PC-9 (cell line): Measurements from ENCODE around the gene CDH13. TPM values are rescaled to one million over a fixed set of nuclear protein-coding genes. Genes with fewer than 3 reads are reported as not detected.

ENCODE experiments used
- BruUV-seq: library from RNA; stranded (reverse); fragments of 400-500 nt; replicated peaks from 2 replicates; lab custom pipeline; 2021; lab: Mats Ljungman, UMichigan
- CTCF ChIA-PET: fragments of 300-600 bp; sonication (Branson Sonifier 250); formaldehyde crosslinking; loops from one replicate; lab custom pipeline; 2022; ENCODE audit warnings: antibody characterized with exemption; lab: Charles Lee
- POLR2A ChIA-PET: fragments of 300-600 bp; sonication (Branson Sonifier 250); formaldehyde crosslinking; loops from one replicate; lab custom pipeline; 2022; ENCODE audit warnings: antibody characterized with exemption; ENCODE audit not compliant: unreplicated experiment; lab: Charles Lee
- DNase-seq, 2 experiments: peaks; one replicate each; pipeline versions ENCODE4 v3.0.0 to v3.0.0-alpha.2; 2015 to 2022; ENCODE audit warnings: mixed read lengths in 1 of 2
- H2AFZ ChIP-seq: fragments of 200-600 bp; sonication (generic); 2 replicates; pipeline ENCODE4 v1.8.1; 2017; ENCODE audit warnings: antibody characterized with exemption
- H3F3A ChIP-seq: fragments of 200-600 bp; sonication (generic); 2 replicates; pipeline ENCODE4 v1.8.1; 2017; ENCODE audit warnings: antibody characterized with exemption, mild to moderate bottlenecking, low read depth; ENCODE audit not compliant: insufficient read depth
- H3K27ac ChIP-seq: fragments of 200-600 bp; sonication (generic); 2 replicates; pipeline ENCODE4 v1.6.1; 2016; ENCODE audit warnings: mixed run types
- H3K27me3 ChIP-seq: fragments of 200-600 bp; sonication (generic); 2 replicates; pipeline ENCODE4 v1.6.1; 2016; ENCODE audit warnings: low read depth, mixed run types; ENCODE audit not compliant: insufficient read depth
- H3K36me3 ChIP-seq: fragments of 200-600 bp; sonication (generic); 2 replicates; pipeline ENCODE4 v1.6.1; 2016; ENCODE audit warnings: low read depth, mixed run types
- H3K4me1 ChIP-seq: fragments of 200-600 bp; sonication (generic); replicated peaks from 2 replicates; pipeline ENCODE4 v1.6.1; 2016; ENCODE audit warnings: mixed run types; ENCODE audit not compliant: insufficient read depth
- H3K4me2 ChIP-seq: fragments of 200-600 bp; sonication (generic); 2 replicates; pipeline ENCODE4 v1.6.1; 2017; ENCODE audit warnings: mixed run types
- H3K4me3 ChIP-seq: fragments of 200-600 bp; sonication (generic); 2 replicates; pipeline ENCODE4 v1.6.1; 2016; ENCODE audit warnings: mixed run types
- H3K79me2 ChIP-seq: fragments of 200-600 bp; sonication (generic); 2 replicates; pipeline ENCODE4 v1.6.1; 2017; ENCODE audit warnings: low read depth, mixed run types
- H3K9me2 ChIP-seq: fragments of 200-600 bp; sonication (generic); 2 replicates; pipeline ENCODE4 v1.8.1; 2017; ENCODE audit warnings: mild to moderate bottlenecking; ENCODE audit not compliant: insufficient read depth
- H3K9me3 ChIP-seq: fragments of 200-600 bp; sonication (generic); 2 replicates; pipeline ENCODE4 v1.8.1; 2016; ENCODE audit warnings: low read depth; ENCODE audit not compliant: insufficient read depth
- H4K20me1 ChIP-seq: fragments of 200-600 bp; sonication (generic); 2 replicates; pipeline ENCODE4 v1.8.1; 2017; ENCODE audit not compliant: insufficient read depth
- CTCF ChIP-seq: fragments of 200-600 bp; sonication (generic); conservative IDR thresholded peaks from 2 replicates; pipeline ENCODE4 v1.6.1; 2017; ENCODE audit warnings: mixed run types, antibody characterized with exemption, mild to moderate bottlenecking, moderate library complexity
- EZH2 ChIP-seq: fragments of 200-600 bp; sonication (generic); IDR thresholded peaks from 2 replicates; pipeline ENCODE4 v1.8.0; 2017; ENCODE audit warnings: antibody characterized with exemption, low read depth
- intact Hi-C: fragments of 100-400 bp; cut with micrococcal nuclease; formaldehyde crosslinking; loops from one replicate; pipeline ENCODE4 v1.10.0; 2022; ENCODE audit not compliant: unreplicated experiment
- total RNA-seq: library from RNA; stranded (reverse); gene quantifications from 2 replicates; pipeline ENCODE4 v1.2.3, GENCODE V29; 2021

Gene CDH13
- total RNA-seq, 1 experiment from 2014 or later: 0.24 TPM

- H3K4me2 ChIP-seq: no peak overlapping the region
- no peaks in the 10 kb centered on the region for H3K9me3 ChIP-seq
- no peak overlapping the region for H2AFZ ChIP-seq
- H3K4me1 ChIP-seq: no peaks in the 10 kb centered on the region
- TF ChIP-seq EZH2 (no peak), CTCF (no peak)
- H3K27ac ChIP-seq: no peak overlapping the region
- no peaks in the 10 kb centered on the region for H3K36me3 ChIP-seq
- no peak for DNase-seq
- ChIA-PET POLR2A (no interaction called here), CTCF (no interaction called here)
- H4K20me1 ChIP-seq: peaks cover 4% of the 10 kb centered on the region; the same call in 1 of the 2 replicates
- H3K79me2 ChIP-seq: no peaks in the 10 kb centered on the region
- H3K4me3 ChIP-seq: no peak overlapping the region
- no peaks in the 10 kb centered on the region for H3K9me2 ChIP-seq
- no peaks in the 10 kb centered on the region for H3F3A ChIP-seq
- intact Hi-C loops: no loop called here
- BruUV-seq: no TSS peak
- H3K27me3 ChIP-seq: no peaks in the 10 kb centered on the region
Observed at GRCh38 chr16:82862057-82862456, 235.3 kb downstream of the CDH13 start.

- CTCF ChIA-PET: no interaction called here
- no peak for DNase-seq
Observed at GRCh38 chr16:82864332-82865040, 237.7 kb downstream of the CDH13 start.

GRCh38 chr16:82865412-82865811 is 238.6 kb downstream of the CDH13 start:
- Histone ChIP-seq H2AFZ (no peak overlapping the region), H3K27ac (no peak overlapping the region), H3K4me3 (no peak overlapping the region), H3K36me3 (no peaks in the 10 kb centered on the region), H3K4me2 (no peak overlapping the region), H3K27me3 (no peaks in the 10 kb centered on the region), H3F3A (no peaks in the 10 kb centered on the region), H3K9me3 (no peaks in the 10 kb centered on the region), H3K79me2 (no peaks in the 10 kb centered on the region), H3K4me1 (no peaks in the 10 kb centered on the region), H4K20me1 (peaks cover 4% of the 10 kb centered on the region; the same call in 1 of the 2 replicates), H3K9me2 (no peaks in the 10 kb centered on the region)
- POLR2A ChIA-PET: no interaction called here
- intact Hi-C loops: no loop called here
- CTCF ChIA-PET: no interaction called here
- no peak for TF ChIP-seq CTCF
- no peak for TF ChIP-seq EZH2
- no peak for DNase-seq
- BruUV-seq: no TSS peak

More at GRCh38 chr16:82864332-82865040, 237.7 kb downstream of the CDH13 start:
- no peaks in the 10 kb centered on the region for H3K27me3 ChIP-seq
- no peaks in the 10 kb centered on the region for H3K36me3 ChIP-seq
- H3F3A ChIP-seq: no peaks in the 10 kb centered on the region
- no peak overlapping the region for H2AFZ ChIP-seq
- no peaks in the 10 kb centered on the region for H3K4me1 ChIP-seq
- intact Hi-C loops: no loop called here
- H3K9me3 ChIP-seq: no peaks in the 10 kb centered on the region
- H3K27ac ChIP-seq: no peak overlapping the region
- H3K4me3 ChIP-seq: no peak overlapping the region
- peaks cover 4% of the 10 kb centered on the region; the same call in 1 of the 2 replicates for H4K20me1 ChIP-seq
- no peak for TF ChIP-seq CTCF
- TF ChIP-seq EZH2: no peak
- no TSS peak for BruUV-seq
- no peaks in the 10 kb centered on the region for H3K79me2 ChIP-seq
- H3K4me2 ChIP-seq: no peak overlapping the region
- H3K9me2 ChIP-seq: no peaks in the 10 kb centered on the region
- POLR2A ChIA-PET: no interaction called here
